SK-N-MC (cell line): ENCODE data around the gene EFNB2.

Experiments used
- EZH2 ChIP-seq: fragments of 200-600 bp; sonication (generic); IDR thresholded peaks from one replicate; pipeline ENCODE4 v1.6.1; 2017; ENCODE audit warnings: antibody characterized with exemption
- FOXP2 ChIP-seq: optimal IDR thresholded peaks from 2 replicates; pipeline ENCODE3; 2011; ENCODE audit warnings: mild to moderate bottlenecking, moderate library complexity; ENCODE audit not compliant: insufficient read depth; ENCODE audit errors: extremely low read length, control extremely low read depth
- POLR2AphosphoS5 ChIP-seq: IDR thresholded peaks from 2 replicates; pipeline ENCODE4 v1.6.1; 2012; ENCODE audit warnings: mild to moderate bottlenecking, low read depth, low read length, borderline replicate concordance

GRCh38 chr13:106540613-106541012 is 5.2 kb upstream of the EFNB2 start:
- no peak for TF ChIP-seq POLR2AphosphoS5
- no peak for TF ChIP-seq EZH2
- no peak for TF ChIP-seq FOXP2
